ENCODE data around the gene PEX13.
"Not testable (repeated sequence)": the region's sequence is repeated elsewhere in the genome, so short reads cannot be mapped to it uniquely, and the experiment has no call there.

DNA sequence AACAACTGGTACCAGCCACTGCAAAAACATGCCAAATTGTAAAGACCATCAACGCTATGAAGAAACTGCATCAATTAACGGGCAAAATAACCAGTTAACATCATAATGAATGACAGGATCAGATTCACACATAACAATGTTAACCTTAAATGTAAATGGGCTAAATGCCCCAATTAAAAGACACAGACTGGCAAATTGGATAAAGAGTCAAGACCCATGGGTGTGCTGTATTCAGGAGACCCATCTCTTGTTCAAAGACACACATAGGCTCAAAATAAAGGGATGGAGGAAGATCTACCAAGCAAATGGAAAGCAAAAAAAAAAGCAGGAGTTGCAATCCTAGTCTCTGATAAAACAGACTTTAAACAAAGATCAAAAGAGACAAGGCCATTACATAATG is 19.1 kb downstream of the PEX13 start:
- TF ChIP-seq, protein P1, sequence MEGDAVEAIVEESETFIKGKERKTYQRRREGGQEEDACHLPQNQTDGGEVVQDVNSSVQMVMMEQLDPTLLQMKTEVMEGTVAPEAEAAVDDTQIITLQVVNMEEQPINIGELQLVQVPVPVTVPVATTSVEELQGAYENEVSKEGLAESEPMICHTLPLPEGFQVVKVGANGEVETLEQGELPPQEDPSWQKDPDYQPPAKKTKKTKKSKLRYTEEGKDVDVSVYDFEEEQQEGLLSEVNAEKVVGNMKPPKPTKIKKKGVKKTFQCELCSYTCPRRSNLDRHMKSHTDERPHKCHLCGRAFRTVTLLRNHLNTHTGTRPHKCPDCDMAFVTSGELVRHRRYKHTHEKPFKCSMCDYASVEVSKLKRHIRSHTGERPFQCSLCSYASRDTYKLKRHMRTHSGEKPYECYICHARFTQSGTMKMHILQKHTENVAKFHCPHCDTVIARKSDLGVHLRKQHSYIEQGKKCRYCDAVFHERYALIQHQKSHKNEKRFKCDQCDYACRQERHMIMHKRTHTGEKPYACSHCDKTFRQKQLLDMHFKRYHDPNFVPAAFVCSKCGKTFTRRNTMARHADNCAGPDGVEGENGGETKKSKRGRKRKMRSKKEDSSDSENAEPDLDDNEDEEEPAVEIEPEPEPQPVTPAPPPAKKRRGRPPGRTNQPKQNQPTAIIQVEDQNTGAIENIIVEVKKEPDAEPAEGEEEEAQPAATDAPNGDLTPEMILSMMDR (conservative IDR thresholded peaks at IDR 0.05), result not testable (repeated sequence)
- not testable (repeated sequence) for TF ChIP-seq ZFX (IDR thresholded peaks at IDR 0.05)
